OCI-LY7 (cell line): Measurements from ENCODE around the gene ALOXE3. TPM values are rescaled to one million over a fixed set of nuclear protein-coding genes. Genes with fewer than 3 reads are reported as not detected.
A peak's percentile ranks its signal among the peaks of the same experiment; 100 is the strongest.

Experiments
- BruUV-seq: library from RNA; stranded (reverse); fragments of 400-500 nt; replicated peaks from 2 replicates; lab custom pipeline; 2021; lab: Mats Ljungman, UMichigan
- CTCF ChIA-PET: fragments of 300-600 bp; sonication (Branson Sonifier 250); formaldehyde crosslinking; loops from one replicate; lab custom pipeline; 2022; ENCODE audit warnings: antibody characterized with exemption; ENCODE audit not compliant: unreplicated experiment; lab: Charles Lee
- POLR2A ChIA-PET: fragments of 300-600 bp; sonication (Branson Sonifier 250); formaldehyde crosslinking; loops from one replicate; lab custom pipeline; 2022; ENCODE audit warnings: antibody characterized with exemption; lab: Charles Lee
- DNase-seq: peaks from one replicate; pipeline ENCODE4 v3.0.0-alpha.2; 2015; ENCODE audit warnings: low spot score
- H2AFZ ChIP-seq: fragments of 200-600 bp; sonication (generic), shearing (Covaris generic); 2 replicates; pipeline ENCODE4 v1.6.1; 2014; ENCODE audit warnings: mild to moderate bottlenecking, antibody characterized with exemption, low read length, moderate library complexity
- H3K27ac ChIP-seq: fragments of 200-600 bp; sonication (generic); 2 replicates; pipeline ENCODE4 v1.5.1; 2014; ENCODE audit warnings: mixed run types, low read depth, mild to moderate bottlenecking, moderate library complexity, low read length, inconsistent platforms; ENCODE audit not compliant: poor library complexity, severe bottlenecking
- H3K36me3 ChIP-seq: fragments of 200-600 bp; sonication (generic); 2 replicates; pipeline ENCODE4 v1.6.1; 2014; ENCODE audit warnings: mild to moderate bottlenecking, antibody characterized with exemption, low read length, moderate library complexity, mixed read lengths; ENCODE audit not compliant: insufficient read depth
- H3K4me1 ChIP-seq: fragments of 200-600 bp; sonication (generic); 2 replicates; pipeline ENCODE4 v1.5.1; 2014; ENCODE audit warnings: mild to moderate bottlenecking, low read length; ENCODE audit not compliant: insufficient read depth, poor library complexity, severe bottlenecking
- H3K4me2 ChIP-seq: fragments of 200-600 bp; sonication (generic); 2 replicates; pipeline ENCODE4 v1.6.1; 2014; ENCODE audit warnings: mild to moderate bottlenecking, low read length
- H3K4me3 ChIP-seq: fragments of 200-600 bp; sonication (generic); 2 replicates; pipeline ENCODE4 v1.5.1; 2014; ENCODE audit warnings: mild to moderate bottlenecking, low read depth, low read length; ENCODE audit not compliant: poor library complexity, severe bottlenecking
- H3K79me2 ChIP-seq: fragments of 200-600 bp; sonication (generic); 2 replicates; pipeline ENCODE4 v1.6.1; 2016; ENCODE audit warnings: low read depth, mild to moderate bottlenecking, low read length, moderate library complexity, mixed read lengths; ENCODE audit not compliant: insufficient read depth
- H3K9me2 ChIP-seq: fragments of 200-600 bp; sonication (generic); 2 replicates; pipeline ENCODE4 v1.6.1; 2016; ENCODE audit warnings: mild to moderate bottlenecking, low read length, mixed read lengths; ENCODE audit not compliant: insufficient read depth
- H3K9me3 ChIP-seq: fragments of 200-600 bp; sonication (generic); 2 replicates; pipeline ENCODE4 v1.6.1; 2014; ENCODE audit warnings: mild to moderate bottlenecking, mixed run types, low read length, mixed read lengths
- H4K20me1 ChIP-seq: fragments of 200-600 bp; sonication (generic); 2 replicates; pipeline ENCODE4 v1.6.1; 2014; ENCODE audit warnings: mild to moderate bottlenecking, antibody characterized with exemption, low read length, moderate library complexity, mixed read lengths; ENCODE audit not compliant: insufficient read depth
- EZH2phosphoT487 ChIP-seq: fragments of 200-600 bp; sonication (generic); IDR thresholded peaks from 2 replicates; pipeline ENCODE4 v1.6.1; 2018; ENCODE audit warnings: low read depth, borderline replicate concordance, mild to moderate bottlenecking, mixed run types, antibody characterized with exemption, low read length, moderate library complexity, mixed read lengths
- intact Hi-C: fragments of 100-400 bp; cut with micrococcal nuclease; formaldehyde crosslinking; loops from one replicate; pipeline ENCODE4 v1.10.0; 2022; ENCODE audit not compliant: unreplicated experiment
- total RNA-seq, 2 experiments: library from RNA; depleted of rRNA in 1 of 2; stranded (reverse); fragments of >200 nt in 1 of 2; shearing (Covaris generic) in 1 of 2; gene quantifications; 2 replicates each; pipeline ENCODE4 v1.2.3, GENCODE V29; 2014 to 2022
- TF ChIP-seq, protein P1 (sequence below): fragments of 200-600 bp; sonication (generic); conservative IDR thresholded peaks from 2 replicates; pipeline ENCODE4 v1.5.1; 2014; ENCODE audit warnings: mild to moderate bottlenecking, antibody characterized with exemption, low read length, moderate library complexity, mixed read lengths

The ALOXE3 gene
- total RNA-seq, 2 experiments from 2014 or later: 0.10 TPM; not detected in 1

DNA sequence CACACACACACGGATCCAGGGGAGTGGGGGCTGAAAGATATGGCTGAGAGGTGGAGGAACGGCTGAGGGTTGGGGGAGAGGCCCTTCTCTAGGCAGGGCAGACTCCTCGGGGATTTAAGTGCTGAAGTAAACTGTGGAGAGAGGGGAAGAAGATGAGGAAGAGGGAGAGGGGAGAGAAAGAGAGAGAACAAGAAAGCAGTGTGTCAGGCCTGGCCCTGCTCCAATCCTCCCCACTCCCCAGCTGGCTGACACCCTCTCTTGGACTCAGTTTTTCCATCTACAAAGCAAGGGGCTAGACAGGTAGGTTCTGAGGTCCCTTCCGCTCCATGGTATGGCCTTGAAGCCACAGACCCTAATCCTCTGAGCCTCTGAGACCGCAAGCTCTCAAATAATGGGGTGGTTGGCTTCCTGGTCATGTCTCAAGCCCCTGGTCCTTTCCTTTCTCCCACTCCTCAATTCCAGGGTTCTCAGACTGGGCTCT is 42.5 kb upstream of the ALOXE3 start:
- POLR2A ChIA-PET: interaction anchor here (0.8 kb wide), 1 partner anchor 12 kb away, joined by 5 read pairs; no protein-coding TSS in a partner anchor
- Histone ChIP-seq H3K4me3 (peak overlapping the region; percentile 91), H3K79me2 (peaks cover 14% of the 10 kb centered on the region; the same call in 1 of the 2 replicates), H3K36me3 (peaks cover 27% of the 10 kb centered on the region), H2AFZ (no peak overlapping the region), H3K4me1 (peaks cover 52% of the 10 kb centered on the region), H3K9me3 (no peaks in the 10 kb centered on the region), H3K4me2 (peak overlapping the region; percentile 74), H3K27ac (peak overlapping the region; percentile 47), H3K9me2 (no peaks in the 10 kb centered on the region), H4K20me1 (no peaks in the 10 kb centered on the region)
- no peak for DNase-seq
- CTCF ChIA-PET: no interaction called here
- intact Hi-C loops: no loop called here
- BruUV-seq: no TSS peak
- TF ChIP-seq, protein P1, sequence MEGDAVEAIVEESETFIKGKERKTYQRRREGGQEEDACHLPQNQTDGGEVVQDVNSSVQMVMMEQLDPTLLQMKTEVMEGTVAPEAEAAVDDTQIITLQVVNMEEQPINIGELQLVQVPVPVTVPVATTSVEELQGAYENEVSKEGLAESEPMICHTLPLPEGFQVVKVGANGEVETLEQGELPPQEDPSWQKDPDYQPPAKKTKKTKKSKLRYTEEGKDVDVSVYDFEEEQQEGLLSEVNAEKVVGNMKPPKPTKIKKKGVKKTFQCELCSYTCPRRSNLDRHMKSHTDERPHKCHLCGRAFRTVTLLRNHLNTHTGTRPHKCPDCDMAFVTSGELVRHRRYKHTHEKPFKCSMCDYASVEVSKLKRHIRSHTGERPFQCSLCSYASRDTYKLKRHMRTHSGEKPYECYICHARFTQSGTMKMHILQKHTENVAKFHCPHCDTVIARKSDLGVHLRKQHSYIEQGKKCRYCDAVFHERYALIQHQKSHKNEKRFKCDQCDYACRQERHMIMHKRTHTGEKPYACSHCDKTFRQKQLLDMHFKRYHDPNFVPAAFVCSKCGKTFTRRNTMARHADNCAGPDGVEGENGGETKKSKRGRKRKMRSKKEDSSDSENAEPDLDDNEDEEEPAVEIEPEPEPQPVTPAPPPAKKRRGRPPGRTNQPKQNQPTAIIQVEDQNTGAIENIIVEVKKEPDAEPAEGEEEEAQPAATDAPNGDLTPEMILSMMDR: no peak
- no peak for TF ChIP-seq EZH2phosphoT487

DNA sequence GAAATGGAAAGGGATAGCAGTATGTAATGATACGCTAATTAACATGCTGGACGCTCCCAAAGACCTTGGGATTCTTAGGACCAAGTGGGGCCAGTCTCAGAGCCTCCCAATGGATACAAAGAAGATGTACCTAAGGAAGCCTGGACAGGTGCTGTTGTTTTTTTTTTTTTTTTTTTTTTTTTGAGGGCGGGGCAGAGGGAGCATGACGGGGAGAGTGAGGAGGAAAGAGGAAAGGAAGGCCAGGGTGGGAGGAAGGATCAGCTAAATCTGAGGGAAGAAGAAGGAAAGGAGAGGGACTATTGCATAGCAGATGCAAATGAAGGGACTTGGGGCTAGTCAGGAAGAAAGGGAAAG is 41.9 kb upstream of the ALOXE3 start:
- no peak for TF ChIP-seq EZH2phosphoT487
- TF ChIP-seq, protein P1: no peak
- ChIA-PET POLR2A (no interaction called here), CTCF (no interaction called here)
- H3K36me3 ChIP-seq: peaks cover 27% of the 10 kb centered on the region
- H3K79me2 ChIP-seq: peaks cover 14% of the 10 kb centered on the region; the same call in 1 of the 2 replicates
- BruUV-seq: no TSS peak
- H3K9me2 ChIP-seq: no peaks in the 10 kb centered on the region
- intact Hi-C loops: no loop called here
- peaks cover 58% of the 10 kb centered on the region for H3K4me1 ChIP-seq
- no peak overlapping the region for H2AFZ ChIP-seq
- no peak for DNase-seq
- no peak overlapping the region for H3K27ac ChIP-seq
- H3K4me2 ChIP-seq: no peak overlapping the region
- H3K9me3 ChIP-seq: no peaks in the 10 kb centered on the region
- no peak overlapping the region for H3K4me3 ChIP-seq
- no peaks in the 10 kb centered on the region for H4K20me1 ChIP-seq

DNA sequence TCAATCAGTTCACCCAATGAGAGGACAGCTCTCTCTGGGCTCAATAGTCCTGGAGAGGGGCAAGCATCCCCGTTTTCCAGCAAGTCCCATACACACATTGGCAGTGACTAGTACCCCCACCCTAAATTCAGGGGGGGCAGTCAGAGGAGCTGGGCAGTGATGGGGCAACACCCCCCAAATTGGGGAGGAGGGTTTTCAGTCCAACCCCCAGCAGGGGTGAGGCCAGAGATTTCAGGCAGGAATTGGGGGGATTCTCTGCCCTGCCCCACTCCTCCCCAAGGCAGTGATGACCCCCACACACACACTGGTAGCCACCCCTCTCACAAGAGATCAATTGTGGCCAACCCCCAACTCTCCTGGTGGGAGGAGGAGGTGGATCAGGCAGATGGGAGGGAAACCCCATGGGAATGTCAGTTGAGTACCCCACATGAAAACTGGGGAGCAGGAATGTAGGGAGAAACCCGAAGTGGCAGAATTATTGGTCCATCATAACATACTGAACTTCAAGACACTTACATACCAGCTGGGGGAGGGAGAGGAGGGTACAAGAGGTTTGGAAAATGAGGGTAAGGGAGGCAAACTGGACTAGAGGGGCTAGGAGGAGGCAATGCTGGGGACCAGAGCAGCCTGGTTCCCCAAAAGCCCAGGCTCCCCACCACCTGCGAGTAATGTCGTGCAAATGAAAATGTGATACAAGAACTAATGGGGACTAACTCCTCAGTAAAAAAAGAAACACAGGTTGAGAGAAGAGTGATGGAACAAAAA is 41.3 kb upstream of the ALOXE3 start:
- Histone ChIP-seq H3K36me3 (peaks cover 27% of the 10 kb centered on the region), H2AFZ (no peak overlapping the region), H3K9me3 (no peaks in the 10 kb centered on the region), H4K20me1 (no peaks in the 10 kb centered on the region), H3K79me2 (peaks cover 14% of the 10 kb centered on the region; the same call in 1 of the 2 replicates), H3K4me2 (no peak overlapping the region), H3K4me3 (no peak overlapping the region), H3K27ac (no peak overlapping the region), H3K9me2 (no peaks in the 10 kb centered on the region), H3K4me1 (peaks cover 58% of the 10 kb centered on the region)
- no TSS peak for BruUV-seq
- POLR2A ChIA-PET: no interaction called here
- TF ChIP-seq, protein P1: no peak
- TF ChIP-seq EZH2phosphoT487: no peak
- no peak for DNase-seq
- intact Hi-C loops: loop anchor here (10.0 kb wide), 1 partner anchor 325 kb away; the partner anchor contains the start of gene KDM6B
- CTCF ChIA-PET: no interaction called here
